HG03175 (cell line): ENCODE measurements around the gene ACBD5.

Experiments used
- ATAC-seq: cut with Tn5 transposase; IDR thresholded peaks from one replicate; pipeline ENCODE4 v1.9.1; 2021; ENCODE audit warnings: mild to moderate bottlenecking, moderate library complexity; ENCODE audit not compliant: unreplicated experiment

The ACBD5 gene

DNA sequence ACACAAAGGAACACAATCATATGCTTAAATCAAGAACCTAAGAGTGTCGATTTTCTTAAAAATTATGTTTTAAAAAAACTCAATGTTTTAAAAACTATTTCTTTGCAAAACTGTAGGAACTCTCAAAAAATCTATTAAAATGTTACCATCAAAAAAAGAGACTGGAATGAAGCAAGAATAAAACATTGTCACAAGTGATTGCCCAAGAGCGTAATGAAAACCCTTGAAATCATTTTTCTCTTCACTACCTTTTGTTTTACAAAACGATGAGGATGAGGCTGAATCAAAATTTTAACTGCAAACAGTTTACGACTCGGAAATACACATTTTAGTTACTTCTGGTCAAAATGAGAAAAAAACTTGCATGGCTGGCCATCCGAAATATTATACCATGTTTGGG lies 87.3 kb downstream of the ACBD5 start:
- no peak for ATAC-seq

DNA sequence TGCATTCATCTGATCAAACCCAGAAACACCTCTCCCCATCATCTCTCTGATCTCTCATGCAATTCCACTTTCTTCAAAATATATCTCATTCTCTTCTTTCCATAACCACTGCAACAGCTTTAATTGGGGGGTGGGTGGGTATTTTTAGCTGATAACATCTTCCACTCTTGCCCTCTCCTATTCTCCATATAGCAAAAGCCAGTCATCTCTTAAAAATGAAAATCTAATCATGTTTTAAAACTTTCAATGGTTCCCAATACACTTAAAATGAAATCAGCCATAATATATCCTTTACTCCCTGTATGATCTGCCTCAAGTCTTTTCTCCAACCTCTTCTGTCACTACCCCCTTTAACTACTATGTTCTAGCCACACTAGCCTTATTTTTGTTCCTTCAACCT lies 87.9 kb downstream of the ACBD5 start:
- no peak for ATAC-seq

DNA sequence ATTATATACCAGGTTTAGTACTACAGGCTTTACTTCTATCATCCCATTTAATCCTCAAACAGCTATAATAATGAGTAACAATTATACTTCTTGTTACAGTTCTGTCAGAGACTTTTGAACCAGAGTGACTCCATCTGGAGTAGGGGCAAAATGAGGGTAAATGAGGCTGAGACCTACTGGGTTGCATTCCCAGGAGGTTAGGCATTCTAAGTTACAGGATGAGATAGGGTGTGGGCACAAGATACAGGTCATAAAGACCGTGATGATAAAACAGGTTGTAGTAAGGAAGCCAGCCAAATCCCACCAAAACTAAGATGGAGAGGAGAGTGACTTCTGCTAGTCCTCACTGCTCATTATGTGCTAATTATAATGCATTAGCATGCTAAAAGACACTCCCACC lies 90.3 kb downstream of the ACBD5 start:
- ATAC-seq = no peak

DNA sequence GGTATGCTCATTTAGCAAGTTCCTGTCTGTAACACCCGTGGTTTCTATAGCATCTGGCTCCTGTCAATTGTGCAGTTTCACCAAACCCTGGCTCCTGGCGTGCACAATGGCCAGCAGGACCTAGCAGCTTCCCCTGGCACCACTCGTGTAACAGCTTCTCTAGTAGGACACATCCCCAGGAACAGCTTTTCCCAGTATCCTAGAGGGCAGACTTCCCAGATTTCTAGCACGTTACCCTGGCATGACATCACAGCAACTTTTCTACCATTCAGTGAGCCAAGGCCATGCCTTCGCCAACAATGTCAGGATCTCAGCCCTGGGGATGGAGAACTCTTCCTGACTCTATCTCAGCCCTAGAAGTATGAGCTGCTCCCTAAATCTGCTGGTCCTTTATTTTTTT lies 92.9 kb downstream of the ACBD5 start:
- ATAC-seq = no peak

DNA sequence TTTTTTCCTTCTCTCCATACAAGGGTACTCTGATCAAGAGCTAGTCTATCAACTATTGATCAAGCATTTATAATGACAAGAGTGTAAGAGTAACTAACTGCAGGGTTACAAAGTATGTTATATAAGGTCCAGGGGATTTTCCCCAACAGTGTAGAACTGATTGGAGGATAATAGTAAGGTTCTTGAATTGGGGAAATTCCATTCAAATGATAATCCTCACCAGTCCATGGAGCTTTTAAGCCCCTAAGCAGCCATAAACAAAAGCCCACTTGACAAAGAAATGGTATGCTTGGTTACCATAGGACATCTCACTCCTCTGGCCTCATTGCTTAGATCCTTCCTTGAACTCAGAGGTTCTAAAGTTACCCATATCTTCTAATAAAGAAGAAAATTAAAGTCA lies 94.7 kb downstream of the ACBD5 start:
- ATAC-seq = no peak
